HG03460 (cell line): ENCODE data around the gene ACTL9.

ENCODE experiments used
- ATAC-seq: cut with Tn5 transposase; IDR thresholded peaks from one replicate; pipeline ENCODE4 v1.9.1; 2021; ENCODE audit not compliant: unreplicated experiment

Gene ACTL9

DNA sequence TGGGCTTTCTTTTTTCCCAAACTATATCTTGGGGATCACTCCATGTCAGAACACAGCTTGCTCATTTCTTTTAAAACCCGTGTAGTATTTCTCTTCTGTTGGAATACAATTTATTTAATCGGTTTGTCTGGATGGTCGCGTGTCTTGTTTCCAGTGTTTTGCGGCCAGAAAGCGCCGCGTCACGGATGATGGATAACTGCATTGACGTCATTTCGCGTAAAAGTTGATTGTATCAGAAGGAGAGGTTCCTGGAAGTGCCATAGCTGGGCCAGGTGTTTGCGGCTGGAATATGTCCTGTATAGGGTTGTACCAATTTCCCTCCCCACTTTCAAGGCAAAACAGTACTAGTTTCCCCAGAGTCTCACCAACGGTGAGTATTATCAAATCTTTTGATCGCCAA is 9.7 kb downstream of the ACTL9 start:
- no peak for ATAC-seq

DNA sequence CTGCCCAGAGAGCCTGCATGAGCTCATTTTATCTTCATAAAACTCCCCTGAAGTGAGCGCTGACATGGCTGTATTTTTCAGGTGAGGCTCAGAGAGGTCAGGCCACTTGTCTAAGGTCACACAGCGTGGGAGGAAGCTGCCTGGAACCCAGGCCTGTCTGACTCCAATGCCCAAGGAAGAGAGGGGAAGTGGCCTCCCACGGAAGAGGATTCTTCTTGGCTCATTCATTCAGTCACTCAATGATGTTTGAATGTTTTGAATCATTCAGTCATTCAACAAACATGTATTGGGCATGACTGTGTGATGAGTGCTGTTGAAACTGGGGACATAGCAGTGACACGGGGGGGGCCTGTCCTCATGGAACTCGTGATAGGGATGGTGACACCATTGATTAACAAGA is 12.0 kb downstream of the ACTL9 start:
- ATAC-seq = no peak

DNA sequence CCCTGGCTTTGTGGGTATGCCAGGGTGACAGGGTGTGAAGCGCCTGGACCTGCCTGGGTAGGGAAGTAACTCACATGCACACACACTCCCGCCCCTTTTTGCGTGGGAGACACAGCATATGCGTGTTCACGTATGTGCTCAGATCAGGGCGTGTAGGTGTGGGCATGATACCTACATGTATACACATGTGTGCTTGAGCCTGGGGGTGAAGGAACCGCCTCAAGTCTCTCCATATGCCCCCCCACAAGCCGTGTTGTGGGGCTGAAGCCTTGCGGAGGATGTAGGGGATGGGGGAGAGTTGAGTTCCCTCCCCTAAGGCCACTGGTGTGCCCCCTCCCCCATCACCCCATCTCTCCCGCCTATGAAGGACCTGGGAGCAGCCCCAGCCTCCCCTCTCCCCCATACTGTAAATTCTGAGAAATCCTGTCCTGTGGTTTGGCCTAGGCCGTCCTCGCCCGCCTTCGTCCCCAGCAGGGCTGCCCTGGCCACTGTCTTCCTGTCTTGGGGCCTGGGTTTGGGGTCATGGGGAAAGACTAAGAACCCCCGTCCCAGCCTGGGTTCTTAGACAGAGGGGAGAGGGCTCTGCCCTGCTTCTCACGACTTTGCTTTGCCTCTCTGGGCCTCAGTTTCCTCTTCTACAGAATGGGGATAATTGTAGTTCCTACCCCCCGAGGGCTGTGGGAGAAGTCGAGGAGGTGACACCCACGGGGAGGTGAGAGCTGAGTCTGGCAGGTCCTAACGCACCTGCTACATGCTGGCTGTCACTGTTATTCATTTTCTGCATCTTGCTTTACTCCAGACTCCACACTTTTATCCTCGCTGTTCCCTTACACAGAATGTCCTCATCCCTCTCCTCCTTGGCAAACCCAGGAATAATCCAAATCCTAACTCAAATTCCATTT is 14.3 kb downstream of the ACTL9 start:
- ATAC-seq = no peak

DNA sequence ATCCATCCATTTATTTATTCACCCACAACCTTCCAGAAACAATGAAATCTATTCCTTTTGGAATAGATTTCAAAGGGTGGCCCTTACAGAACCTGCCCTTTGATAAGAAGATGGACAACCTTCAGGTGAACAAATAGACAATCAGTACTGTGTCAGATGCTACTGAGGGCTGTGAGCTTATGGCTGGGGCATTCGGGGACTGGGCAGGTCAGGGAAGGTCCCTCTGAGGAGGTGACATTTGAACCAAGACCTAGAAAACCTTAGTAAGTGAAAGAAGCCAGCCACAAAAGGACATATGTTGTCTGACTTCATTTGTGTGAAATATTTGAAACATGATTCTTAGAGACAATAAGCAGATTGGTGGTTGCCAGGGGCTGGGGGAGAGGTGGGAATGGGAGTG is 15.7 kb downstream of the ACTL9 start:
- ATAC-seq = no peak

DNA sequence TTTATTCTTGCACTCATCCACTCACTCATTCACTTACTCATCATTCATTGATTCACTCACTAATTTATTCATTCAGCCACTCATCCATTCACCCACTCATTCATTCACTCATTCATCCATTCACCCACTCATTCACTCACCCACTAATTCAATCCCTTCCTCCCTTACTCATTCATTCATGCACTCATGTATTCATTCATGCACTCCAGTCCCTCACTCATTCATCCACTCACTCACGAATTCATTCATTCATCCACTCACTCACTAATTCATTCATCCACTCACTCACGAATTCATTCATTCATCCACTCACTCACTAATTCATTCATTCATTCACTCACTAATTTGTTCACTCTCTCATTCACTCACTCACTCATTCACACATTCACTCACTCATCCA is 16.1 kb downstream of the ACTL9 start:
- no peak for ATAC-seq

DNA sequence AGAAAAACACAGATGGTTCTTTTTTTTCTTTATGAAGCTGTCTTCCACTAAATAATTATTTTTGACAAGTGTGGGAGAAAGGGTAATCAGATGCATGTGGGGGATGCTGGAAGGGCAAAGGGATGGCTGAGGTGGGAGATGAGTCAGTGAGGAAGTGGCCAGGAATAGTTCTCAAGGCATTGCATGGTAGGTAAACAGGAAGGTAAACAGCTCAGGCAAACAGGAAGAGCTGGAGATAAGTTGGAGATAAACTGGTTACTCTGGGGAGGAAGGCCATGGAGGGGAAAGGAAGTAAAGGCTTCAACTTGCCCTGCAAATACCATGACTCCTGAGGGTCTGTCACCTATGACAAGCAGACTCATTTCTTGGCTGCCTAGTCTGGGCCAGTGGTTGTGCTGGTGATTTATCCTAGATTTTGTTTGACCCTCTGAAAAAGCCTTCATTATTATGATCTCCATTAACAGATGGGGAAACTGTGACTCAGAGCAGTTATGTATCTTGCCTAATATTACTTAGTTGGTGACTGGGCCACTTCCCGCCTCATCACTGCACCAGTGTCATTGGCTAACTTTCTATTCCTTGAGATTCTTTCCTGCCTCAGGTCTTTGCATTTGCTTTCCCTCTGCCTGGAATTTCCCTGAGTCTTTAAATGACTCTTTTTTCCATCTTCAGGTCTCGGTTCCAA is 17.1 kb downstream of the ACTL9 start:
- ATAC-seq = no peak

DNA sequence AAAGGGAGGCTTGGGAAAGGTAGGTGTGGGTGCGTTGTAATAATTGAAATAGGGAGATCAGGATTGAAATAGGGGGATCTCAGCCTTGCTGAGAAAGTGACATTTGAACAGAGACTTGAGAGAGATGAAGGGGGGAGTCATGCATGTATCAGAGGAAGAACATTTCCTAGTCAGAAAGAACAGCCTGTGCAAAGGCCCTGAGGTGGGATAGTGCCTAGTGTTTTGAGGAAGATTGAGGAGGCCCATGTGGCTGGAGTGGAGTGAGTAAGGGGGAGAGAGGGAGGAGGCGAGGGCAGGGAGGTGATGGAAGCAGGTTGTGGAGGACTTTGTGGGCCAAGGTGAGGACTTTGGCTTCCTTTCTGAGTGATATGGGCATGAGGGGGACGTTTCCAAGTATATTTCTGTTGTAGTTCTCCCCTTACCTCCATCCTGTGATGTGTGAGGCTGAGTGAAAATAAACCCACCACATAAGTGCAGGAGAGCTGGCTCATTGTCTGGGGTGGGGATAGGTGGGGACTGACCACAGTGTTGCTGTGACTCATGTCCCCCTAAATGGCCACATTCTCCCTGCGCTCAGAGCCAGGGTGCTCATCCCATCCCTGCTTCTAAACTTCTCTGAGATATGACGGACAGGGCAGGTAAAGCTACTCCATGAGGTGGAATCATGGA is 17.8 kb downstream of the ACTL9 start:
- ATAC-seq = no peak

DNA sequence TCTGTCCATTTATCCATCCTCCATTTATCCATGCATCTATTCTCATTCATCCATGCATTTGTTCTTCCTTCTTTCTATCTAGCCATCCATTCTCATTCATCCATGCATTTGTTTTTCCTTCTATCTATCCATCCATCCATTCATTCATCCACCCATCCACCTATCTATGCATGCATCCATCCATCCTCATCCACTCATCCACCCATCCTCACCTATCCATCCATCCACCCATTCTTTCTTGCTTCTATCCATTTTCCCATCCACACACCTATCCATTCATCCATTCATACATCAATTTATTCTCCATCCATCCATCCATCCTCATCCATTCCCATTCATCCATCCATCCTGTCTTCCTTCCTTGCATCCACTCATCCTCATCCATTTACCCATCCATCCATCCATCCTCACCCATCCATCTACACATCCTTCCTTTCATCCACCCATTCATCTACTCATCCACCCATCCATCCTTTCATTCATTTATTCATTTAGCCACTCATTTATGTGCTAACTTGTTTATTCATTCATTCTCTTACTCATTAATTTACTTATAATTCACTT is 20.3 kb downstream of the ACTL9 start:
- no peak for ATAC-seq

DNA sequence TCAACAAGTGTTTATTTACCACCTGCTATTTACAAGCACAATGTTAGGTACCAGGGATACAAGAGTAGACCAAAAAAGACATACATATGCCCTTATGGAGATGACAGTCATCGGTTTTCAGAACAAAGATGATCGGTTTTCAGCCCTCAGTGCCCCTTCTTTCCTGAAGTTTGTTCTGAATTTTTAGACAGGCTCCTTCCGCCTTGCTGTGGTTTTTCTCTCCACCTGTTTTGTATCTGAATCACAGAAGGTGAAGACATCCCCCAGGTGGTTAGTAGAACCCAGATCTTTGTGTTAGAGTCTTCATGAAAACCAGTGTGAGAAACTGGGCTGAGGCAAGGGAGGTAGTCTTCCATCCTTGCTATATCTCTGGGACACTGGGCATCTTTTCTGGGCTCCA is 23.5 kb downstream of the ACTL9 start:
- ATAC-seq = no peak

DNA sequence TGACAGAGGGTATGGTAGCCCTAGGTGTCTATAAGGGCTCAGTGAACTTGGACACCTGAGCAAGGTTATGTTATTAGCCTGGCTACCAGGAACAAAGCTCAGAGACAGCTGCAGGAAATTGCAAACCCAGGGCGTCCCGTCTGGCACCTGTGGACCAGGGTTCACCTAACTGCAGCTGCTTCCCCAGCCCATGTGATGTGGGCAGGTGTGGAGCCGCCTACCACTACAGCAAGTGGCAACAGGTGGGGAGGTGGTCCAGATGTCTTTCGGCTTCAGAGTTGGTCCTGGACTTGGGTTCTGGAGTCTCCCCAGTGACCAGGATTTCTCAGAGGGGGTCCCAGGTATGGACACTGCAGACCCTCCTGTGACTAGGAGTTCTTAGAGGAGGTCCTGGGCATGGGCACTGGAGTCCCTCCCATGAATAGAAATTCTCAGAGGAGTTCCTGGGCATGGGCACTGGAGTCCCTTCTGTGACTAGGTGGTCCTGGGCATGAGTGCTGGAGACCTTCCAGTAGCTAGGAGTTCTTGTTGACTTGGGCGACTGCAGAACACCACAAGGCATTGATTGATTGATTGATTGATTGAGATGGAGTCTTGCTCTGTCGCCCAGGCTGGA is 25.2 kb downstream of the ACTL9 start:
- ATAC-seq = no peak

DNA sequence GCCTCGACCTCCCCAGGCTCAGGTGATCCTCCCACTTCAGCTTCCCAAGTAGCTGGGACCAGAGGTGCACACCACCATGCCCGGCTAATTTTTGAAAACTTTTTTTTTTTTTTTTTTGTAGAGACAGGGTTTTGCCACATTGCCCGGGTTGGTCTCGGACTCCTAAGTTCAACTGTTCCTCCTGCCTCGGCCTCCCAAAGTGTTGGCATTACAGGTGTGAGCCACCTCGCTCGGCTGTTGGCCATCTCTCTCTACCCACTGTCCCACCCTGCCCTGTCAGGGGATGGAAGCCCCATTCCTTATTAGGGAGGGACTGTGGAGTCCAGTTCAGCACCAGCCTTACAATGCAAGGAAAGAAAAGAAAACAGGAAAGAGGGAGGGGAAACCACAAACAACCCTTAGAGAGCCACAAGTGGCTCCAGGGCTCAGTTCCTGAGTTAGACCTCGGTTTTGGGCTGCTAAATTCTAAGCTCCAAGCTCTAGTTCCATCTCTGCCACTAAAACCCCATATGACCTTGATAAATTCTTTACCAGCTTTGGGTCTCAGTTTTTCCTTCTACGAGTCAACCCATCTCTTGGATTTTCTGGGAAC is 31.7 kb downstream of the ACTL9 start:
- no peak for ATAC-seq

DNA sequence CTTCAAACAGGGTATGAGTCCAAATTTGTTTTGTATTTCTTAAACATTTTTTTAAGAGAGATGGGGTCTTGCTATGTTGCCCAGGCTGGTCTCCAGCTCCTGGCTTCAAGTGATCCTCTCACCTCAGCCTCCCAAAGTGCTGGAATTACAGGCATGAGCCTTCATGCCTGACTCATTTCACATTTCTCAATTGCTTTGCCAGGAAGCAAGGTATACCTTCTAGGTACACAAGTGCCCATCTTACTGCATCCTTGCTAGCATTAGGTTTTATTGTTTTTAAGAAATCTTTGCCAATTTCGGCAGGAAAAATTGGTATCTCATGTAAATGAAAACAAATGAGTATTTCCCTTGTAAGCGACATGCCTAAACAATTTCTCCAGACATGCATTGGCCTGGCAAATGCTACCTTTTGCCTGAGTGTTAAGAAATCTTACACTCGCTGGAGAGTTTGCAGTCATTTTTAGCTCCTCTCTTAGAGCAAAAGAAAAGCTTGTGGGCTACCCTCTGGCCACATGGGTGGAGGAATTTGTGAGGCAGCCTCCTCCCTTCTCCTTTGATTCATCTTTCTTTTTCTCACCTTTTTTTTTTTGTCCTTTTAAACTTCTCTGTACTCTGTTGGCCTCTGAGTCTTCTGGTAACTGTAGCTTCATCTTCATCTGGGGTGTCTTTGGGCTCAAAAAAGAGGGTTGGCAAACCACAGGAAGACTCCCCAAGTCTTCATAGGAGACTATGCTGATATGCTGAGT is 33.0 kb downstream of the ACTL9 start:
- no peak for ATAC-seq

DNA sequence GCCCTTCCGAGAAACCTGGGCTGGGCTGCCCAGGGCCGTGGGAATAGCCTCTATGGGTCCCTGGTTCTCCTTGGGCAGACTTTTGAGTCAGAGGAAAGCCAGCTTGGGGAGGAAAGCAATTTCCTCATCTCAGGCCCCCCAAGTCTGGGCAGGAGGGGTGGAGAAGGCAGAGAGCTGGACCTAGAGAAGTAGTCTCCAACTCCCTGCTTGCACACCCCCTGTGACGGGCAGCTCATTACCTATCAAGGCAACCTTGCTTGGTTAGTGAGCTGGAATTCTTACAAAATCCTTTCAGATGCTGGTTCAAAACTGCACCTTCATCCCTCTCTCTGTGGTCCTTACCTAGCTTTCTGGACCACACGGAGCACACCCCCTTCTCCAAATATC is 33.9 kb downstream of the ACTL9 start:
- no peak for ATAC-seq

DNA sequence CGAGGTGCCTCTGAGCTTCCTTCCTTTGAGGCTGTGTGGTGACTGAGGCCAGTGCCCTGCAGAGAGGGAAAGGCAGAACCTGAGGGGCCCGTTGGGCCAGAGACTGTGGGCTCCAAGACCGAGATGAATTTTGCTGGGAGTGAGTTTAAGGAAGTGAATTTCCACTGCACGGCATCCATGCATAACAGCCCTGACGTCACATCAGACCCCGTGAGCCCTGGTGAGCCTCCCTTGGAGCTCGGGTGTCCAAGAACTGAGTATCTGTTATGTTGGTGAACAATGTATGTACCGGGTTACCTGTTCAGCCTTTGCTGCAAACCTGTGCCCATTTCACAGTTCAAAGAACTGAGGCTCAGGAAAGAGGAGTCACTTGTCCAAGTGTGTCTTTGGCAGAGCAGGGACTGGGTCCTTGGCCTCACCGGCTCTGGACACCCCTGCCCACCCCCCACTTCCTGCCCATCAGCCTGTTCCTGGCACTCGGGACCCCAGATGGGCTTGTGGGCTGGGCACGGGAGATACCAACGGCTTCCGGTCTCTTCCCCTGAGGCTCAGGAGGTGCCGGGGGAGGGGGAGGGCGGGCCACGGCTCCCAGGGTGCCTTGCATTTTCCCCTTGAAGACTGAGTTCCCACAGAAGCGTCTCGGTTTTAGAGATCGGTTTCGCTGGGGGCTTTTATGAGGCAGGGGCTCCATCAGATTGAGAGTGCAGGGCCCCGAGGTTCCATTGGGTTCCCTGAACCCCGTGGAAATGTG is 34.5 kb downstream of the ACTL9 start:
- ATAC-seq = no peak

DNA sequence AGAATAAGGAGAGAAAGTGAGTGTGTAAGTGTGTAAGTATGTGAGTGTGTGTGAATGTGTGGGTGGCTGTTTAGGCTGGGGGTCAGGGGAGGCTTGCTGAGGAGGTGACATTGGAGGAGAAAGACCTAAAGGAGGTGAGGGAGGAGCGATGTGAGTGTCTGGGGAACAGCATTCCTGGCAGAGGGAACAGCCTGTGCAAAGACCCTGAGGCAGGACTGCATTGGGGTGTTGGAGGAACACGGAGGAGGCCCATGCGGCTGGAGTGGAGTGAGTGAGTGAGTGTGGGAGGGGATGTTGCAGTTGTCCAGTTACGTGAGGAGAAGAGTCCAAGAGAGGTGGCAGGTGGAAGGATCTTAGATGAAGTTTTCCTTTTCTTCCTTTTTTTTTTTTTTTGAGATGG is 36.3 kb downstream of the ACTL9 start:
- no peak for ATAC-seq

DNA sequence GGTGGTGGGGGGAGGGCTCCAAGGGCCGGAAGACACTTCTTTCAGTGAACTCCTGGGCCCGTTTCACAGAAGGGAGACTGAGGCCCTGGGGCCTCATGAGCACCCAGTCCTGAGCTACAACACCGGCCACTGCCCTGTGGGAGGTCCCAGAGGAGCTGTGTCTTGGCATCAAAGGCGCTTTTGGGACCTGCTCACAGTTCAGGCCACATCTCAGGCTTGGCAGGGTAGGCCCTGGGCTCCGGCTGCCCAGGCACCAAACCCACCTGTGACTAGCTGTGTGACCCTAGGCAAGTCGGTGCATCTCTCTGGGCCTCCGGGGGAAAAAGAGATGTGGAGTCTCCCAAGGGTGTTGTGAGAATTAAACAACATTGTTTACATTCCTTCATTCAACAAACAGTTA is 38.7 kb downstream of the ACTL9 start:
- ATAC-seq = no peak

DNA sequence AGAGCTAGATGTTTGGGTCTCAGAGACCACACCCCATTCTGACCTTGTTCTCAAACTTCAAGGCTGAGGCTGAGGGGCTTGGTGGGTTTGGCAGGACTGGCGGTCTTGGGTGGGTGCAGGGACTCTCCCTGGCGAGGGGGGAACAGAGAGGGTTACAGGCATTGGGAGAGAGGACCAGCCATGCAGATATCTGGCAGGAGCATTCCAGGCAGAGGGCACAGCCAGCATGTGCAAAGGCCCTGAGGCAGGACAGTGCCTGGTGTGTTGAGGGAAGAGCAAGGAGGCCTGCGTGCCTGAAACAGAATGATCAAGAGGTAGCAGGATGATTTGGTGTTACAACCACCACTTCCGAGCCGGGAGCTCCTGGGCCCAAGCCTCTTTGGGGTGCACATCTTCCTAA is 40.7 kb downstream of the ACTL9 start:
- no peak for ATAC-seq

DNA sequence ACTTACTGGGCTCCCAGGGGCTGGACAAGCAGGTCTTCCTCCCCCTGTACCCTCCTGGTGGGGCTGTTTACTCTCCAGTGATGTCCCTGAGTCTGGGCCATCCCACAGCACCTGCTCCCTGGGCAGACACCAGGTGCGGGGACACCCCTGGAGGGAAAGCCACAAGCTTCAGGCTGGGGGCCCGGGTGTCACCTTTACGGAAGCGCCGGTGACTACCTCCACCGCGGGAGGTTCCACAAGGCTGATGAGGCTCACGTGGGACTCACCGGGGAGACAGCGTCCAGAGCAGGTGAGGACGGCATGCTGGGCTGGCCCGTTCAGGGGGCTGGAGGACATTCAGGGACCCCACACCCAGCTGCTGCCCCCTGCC is 43.3 kb downstream of the ACTL9 start:
- no peak for ATAC-seq

DNA sequence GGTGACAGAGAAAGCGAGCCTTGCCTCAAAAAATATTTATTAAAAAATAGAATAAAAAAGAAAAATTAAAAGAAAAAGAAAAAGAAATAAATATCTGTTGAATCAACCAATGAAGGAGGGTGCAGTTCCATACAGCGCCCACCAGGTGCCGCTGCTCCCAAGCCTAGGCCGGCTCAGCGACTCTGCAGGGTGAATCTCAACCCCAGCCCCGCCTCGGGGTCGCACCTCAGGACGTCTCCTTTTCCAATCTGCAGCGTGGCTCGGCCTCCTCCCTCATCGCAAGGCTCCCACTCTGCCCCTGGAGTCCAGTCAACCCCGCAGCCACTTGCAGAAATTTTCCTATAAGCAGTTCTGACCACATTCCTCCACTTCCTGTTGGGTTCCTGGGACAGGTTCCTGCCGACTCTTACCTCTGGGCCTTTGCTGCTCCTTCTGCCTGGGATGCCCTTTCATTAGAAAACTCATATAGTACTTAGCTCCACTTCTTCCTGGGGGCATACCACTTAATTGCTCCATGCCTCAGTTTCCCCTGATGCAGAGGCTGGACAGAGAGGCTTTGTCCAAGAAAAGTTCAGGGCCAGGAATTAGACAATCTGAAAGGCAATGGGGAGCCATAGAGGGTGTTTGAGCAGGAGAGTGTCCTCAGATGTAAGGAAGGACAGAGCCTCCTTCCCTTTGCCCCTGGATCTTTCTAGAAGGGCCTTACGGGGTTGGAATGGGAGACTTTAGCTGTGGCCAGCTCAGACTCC is 43.8 kb downstream of the ACTL9 start:
- ATAC-seq = no peak
